Astrocyte (in vitro differentiated cells and primary cell): ENCODE data around the gene OR4F15.
"Not testable (repeated sequence)": the region's sequence is repeated elsewhere in the genome, so short reads cannot be mapped to it uniquely, and the experiment has no call there.

Experiments used
- CTCF ChIP-seq: IDR thresholded peaks from 2 replicates; pipeline ENCODE4 v1.5.1; 2011; ENCODE audit warnings: low read depth, mild to moderate bottlenecking, inconsistent platforms, low read length, moderate library complexity; ENCODE audit not compliant: insufficient read depth
- EZH2 ChIP-seq: IDR thresholded peaks from 2 replicates; pipeline ENCODE4 v1.6.1; 2012; ENCODE audit warnings: mild to moderate bottlenecking, low read length, inconsistent platforms; ENCODE audit not compliant: insufficient read depth

GRCh38 chr15:101786422-101786821, 25.6 kb upstream of the OR4F15 start:
- TF ChIP-seq CTCF, EZH2: not testable (repeated sequence)
